Neural progenitor cell (in vitro differentiated cells): ENCODE results near the gene LOXL1.

Experiments used
- EZH2 ChIP-seq: fragments of 200-600 bp; sonication (generic); IDR thresholded peaks from 2 replicates; pipeline ENCODE4 v1.6.1; 2017; ENCODE audit warnings: antibody characterized with exemption, mild to moderate bottlenecking, moderate library complexity
- EZH2phosphoT487 ChIP-seq: fragments of 200-600 bp; sonication (generic); IDR thresholded peaks from 2 replicates; pipeline ENCODE4 v1.6.1; 2017; ENCODE audit warnings: antibody characterized with exemption
- TF ChIP-seq, protein P1 (sequence below): fragments of 200-600 bp; sonication (generic); IDR thresholded peaks from 2 replicates; pipeline ENCODE4 v1.5.1; 2017; ENCODE audit warnings: antibody characterized with exemption, mild to moderate bottlenecking

DNA sequence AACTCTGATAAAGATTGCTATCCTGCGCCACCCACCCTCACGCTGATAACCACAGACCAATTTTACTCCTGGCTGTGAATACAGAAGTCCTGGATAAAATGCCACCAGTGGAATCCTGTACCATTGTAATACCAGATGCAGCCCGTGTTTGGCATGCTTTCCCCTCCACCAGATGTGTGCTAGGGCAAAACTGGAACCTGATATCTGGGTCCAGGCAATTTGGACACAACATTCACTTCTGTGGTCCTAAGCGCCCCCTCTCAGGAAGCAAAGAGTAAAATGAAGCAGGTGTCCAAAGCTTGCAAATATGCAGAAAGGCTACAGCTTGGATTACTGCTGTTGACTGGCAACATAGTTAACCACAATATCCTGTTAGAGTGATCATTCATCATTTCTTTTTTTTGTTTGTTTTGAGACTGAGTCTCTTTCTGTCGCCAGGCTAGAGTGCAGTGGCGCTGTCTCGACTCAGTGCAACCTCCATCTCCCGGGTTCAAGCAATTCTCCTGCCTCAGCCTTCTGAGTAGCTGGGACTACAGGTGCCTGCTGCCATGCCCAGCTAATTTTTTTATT is 32.8 kb downstream of the LOXL1 start:
- no peak for TF ChIP-seq EZH2phosphoT487
- TF ChIP-seq, protein P1, sequence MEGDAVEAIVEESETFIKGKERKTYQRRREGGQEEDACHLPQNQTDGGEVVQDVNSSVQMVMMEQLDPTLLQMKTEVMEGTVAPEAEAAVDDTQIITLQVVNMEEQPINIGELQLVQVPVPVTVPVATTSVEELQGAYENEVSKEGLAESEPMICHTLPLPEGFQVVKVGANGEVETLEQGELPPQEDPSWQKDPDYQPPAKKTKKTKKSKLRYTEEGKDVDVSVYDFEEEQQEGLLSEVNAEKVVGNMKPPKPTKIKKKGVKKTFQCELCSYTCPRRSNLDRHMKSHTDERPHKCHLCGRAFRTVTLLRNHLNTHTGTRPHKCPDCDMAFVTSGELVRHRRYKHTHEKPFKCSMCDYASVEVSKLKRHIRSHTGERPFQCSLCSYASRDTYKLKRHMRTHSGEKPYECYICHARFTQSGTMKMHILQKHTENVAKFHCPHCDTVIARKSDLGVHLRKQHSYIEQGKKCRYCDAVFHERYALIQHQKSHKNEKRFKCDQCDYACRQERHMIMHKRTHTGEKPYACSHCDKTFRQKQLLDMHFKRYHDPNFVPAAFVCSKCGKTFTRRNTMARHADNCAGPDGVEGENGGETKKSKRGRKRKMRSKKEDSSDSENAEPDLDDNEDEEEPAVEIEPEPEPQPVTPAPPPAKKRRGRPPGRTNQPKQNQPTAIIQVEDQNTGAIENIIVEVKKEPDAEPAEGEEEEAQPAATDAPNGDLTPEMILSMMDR = no peak
- TF ChIP-seq EZH2 = no peak
